NCI-H146 treated with DMSO at 0.1 percent for 48 hours (cell line): Measurements from ENCODE around the gene SIGLEC10.

ENCODE experiments used
- DNase-seq: peaks from one replicate; lab custom pipeline; 2025; ENCODE audit not compliant: unreplicated experiment; lab: John Stamatoyannopoulos, UW

The SIGLEC10 gene

DNA sequence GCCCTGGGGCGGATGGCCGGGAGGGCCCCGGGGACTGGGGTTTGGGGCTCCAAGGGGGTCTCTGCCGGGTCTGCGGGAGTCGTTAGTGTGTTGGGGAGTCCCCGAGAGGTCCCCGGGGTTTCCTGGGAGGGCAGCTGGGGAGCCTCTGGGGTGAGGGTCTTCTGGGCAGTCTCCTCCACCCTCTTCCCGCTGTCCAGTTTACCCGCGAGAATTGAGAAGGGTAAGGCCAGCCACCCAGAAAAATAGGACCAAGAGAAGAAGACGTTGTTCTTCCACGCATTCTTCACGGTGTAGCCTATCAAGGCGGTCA lies 50.2 kb downstream of the SIGLEC10 start:
- no peak for DNase-seq

GRCh38 chr19:51366389-51367254 lies 50.8 kb downstream of the SIGLEC10 start:
- peak; percentile 45 for DNase-seq

- no peak for DNase-seq
Observed at GRCh38 chr19:51365965-51366388, 51.5 kb downstream of the SIGLEC10 start, which contains the start of gene ETFB. ETFB (minus strand) TSS chr19:51366388; CDS start chr19:51366326, 62 bp downstream.

DNA sequence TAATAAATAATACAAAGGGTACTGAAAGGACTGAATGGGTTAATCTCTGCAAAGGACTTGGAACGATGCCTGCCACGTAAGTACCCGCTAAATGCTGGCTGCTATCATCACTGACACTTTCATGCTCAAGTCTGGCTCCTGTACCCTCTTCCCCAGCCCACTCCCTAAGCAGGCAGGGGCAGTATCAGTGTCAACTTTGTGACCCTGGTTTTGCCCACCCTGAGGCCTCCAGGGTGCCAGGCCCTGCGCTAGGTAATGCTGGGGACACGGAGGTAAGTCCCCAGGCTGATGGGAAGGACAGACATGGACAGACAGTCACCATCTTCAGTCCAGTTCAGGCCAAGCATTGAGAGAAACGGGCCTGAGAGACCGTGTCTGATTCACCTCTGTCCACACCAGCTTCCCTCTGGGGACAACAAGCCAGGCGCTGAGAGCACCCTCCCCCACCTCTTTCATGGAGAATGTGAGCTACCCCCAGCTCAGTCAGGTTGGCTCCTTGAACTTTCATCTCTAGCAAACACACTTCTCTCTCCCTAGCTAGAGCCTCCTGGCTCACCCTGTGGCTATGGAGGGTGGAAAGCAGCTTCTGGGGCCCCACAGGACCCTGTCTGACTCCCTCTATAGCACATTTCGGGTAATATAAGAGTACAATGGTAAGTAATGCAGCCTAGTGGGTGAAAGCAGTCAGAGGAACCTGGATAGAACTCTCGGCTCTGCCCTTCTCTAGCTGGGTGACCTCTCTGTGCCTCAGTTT lies 52.1 kb downstream of the SIGLEC10 start:
- no peak for DNase-seq

DNA sequence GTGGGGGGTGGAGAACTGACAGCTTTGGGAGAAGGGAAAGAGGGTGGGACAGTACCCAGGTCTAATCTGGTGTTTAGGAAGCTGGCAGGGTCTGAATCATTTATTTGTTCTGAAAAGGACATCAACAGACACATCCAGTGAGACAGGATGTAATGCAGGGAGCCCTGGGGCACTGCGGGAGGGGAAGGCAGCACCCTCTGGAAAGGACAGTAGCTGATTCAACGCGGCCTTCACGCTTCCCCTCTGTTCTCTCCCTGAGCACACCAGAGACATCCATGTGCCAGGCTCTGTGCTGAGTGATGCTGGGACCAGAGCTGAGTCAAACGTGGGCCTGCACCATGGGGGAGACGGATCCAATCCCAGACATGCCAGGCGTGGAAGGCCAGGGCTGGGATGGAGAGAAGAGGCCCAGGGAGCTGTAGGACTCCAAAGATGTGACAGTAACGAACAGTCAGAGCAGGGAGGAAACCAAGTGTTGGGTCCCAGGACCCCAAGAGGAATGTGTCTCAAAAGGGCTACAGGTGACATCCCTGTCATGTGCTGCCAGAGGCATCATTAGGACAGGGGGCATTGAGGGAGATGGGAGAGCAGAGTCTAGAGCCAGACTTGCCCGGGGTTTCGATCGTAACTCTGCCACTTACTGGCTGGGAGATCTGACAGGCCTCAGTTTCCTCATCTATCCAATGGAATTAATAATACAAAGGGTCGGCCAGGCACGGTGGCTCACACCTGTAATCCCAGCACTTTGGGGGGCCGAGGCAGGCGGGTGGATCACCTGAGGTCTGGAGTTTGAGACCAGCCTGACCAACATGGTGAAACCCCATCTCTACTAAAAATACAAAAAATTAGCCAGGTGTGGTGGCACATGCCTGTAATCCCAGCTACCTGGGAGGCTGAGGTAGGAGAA lies 53.0 kb downstream of the SIGLEC10 start:
- DNase-seq: no peak

- no peak for DNase-seq
Observed at GRCh38 chr19:51361239-51361638, 56.2 kb downstream of the SIGLEC10 start.
